Measurements from ENCODE around the gene BCAS3.

Gene BCAS3

DNA sequence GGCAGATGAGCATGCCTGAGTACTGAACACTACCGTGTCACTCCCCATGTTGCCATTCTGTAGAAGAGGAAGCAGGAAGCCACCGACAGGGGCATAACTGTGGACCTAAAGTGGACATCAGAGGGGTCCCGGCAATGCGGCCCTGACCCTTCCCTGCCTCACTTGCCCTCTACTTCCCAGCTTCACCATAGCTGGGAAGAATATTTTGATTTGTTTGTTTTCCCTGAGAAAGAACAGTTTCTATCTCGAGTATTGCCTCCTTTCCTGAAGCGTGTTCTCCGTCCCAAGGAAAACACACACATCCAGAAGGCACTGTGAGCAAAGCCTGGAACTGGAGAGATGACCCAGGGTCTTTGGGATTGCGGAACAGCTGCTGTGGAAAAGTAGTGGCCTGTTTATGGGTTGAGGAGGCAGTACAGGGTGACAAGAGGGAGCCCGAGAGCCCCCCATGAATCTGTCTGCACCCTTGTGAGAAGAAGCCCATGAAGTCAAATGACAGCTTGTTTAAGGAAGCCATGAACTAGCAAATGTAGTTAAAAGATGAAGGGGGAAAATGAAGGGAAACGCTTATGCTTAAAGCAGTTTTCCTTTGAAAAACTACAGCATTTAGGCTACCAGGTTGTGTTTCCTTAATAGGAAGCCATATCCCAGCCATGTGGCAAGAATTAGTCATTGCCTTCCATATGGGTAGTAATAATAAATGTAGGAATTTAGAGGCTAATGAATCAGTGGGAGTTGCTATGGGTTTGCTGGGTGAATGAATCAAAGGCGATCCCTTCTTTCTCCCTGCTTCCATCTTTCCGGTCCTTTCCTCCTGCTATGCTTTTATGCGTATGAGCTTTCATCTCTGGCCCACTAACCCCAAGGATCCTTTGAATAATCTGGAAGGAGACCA, 632.0 kb downstream of the BCAS3 start:
- DNase-seq, result no peak

DNA sequence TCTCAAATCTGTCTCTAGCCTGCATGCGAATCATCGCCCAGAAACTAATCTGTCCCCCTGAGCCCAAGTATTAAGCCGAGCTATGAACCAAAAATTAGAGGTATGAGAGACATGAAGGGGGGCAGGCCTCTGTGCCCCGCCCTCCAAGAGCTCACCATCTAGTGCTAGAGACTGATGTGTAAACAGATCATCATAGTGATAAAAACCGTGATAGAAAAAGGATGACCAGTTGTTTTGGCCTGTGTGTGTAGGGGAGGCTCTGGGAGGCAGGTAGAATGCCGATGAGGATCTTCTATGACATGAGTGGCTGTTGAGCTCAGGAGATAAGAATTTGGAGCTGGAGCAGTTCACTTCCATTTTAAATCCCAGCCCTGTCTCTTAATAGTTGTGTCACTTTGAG, 632.9 kb downstream of the BCAS3 start:
- DNase-seq, result no peak

DNA sequence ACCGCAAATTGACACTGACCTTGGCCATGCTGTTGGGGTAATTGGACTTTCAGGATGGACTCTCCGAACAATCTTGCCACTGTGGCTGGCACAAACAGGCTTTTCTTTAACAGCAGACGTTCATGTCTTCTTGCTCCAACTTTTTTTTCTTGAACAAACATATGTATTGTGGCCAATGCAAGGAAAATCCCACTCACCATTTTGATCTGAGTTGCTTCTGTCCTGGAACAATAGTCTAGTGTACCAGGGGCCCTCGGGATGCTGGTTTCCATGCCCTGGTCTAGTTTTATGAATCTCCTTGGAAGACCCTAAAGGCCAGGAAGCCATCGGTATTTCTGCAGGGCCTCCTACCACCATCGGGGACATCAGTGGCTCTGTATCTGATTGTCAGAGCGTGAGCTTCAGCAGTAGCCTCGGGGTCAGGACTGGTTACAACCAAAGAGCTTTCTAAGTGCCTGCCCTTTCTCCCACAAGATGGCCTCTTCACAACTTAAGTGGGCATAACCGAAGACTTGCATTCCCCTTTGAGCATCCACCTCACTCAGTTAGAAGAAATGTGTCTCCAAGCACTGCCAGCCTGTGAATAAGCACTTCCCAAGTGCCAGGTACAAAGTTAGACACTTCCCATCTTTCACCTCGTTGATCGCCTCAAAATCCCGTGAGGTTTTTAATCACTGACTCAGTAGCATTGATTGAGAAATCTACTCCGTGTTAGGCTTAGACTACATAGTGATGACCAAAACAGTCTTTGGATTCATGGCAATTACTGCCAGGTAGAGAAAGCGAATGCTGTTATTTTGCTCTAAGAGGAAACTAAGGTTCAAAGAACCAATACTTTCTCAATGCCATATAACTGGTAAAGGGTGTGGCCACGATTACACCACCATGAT, 635.0 kb downstream of the BCAS3 start:
- no peak for DNase-seq

DNA sequence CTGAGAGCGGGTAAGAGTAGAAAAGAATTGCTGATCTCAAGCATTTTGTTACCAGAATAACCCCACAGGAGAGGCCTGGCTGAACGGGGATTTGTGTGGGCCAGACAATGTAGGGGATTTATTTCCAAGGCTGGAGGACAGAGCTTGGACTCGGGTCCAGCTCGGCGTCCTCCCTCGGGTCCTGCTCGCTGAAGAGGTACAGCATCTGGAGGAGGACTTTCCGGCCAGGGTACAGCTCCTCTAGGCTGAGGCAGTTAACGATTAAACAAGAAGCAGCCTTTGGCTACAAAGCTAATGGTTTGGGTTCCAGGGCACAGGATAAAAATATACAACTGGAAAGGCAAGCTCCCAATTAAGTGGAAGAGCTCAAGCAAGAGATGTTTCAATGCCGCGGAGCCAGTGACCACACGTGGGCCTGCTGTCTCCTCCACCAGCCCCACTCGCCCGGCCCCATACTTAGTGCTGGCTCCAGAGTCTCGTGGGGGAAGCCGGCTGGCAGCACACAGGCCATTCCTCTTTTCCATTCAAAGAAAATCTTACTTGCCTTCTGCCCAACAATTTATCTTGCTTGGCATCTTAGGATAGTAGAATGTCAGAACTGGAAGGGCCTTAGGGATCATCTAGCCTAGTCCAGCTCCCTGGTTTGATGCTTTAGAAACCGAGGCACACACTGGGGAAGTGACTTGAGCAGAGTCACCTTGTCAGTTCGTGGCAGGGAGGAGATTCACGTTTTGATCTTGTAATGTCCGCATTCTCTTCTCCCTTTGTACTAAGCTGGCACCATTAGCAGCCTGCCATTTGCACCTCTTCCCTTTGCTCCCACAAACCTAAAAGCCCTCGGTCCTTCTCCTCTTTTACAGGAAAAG, 636.0 kb downstream of the BCAS3 start:
- no peak for DNase-seq

DNA sequence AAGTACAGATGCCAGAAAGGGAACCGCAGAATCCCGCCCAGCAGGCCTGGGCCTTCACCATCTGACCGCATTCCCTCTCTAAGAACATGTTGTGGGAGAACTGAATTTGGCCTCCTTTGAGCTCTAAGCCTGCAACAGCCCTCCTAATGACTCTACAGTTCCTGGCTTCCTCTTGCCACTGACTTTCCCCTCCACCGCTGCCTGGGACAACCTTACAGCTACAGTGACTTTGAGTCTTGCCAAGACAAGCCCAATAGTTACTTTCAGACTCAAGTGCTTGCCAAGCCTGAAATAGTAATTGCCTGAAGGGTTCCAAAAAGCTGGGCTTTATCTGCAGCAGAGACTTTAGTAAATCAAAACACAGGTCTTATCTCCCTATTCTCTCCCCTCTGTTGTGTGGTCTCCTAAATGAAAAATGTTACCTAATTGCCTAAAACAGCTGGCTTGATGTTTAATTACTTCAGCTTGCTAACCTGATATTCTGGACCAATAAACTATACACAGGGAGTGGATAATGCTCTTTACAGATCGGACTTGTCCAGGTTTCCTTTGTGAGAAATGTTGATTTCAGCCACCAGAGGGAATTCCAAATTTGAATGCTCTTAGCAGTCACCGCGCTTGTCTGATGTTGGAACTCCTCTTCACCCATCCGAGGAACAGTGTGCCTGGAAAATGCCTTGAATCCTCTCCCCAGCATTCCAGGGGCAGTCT, 636.9 kb downstream of the BCAS3 start:
- DNase-seq, result no peak

DNA sequence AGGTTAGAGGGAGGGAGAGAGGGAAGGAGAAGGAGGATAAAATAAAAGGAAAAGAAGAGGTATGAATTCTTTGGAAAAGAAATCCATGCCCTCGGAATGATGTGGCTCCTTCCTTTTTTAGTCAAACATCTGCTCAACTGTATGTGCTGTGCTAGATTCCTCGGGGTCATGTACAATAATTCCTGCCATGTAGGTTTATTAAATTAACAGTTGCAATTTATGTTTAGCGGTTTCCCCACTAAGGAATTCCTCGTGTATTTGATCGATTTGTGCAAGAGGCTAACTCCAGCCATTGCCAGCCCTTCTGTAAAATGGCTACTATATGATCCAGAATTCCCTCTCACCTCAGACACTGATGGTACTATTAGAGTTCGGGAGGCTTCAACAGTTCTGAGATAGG, 639.0 kb downstream of the BCAS3 start:
- DNase-seq, result no peak

DNA sequence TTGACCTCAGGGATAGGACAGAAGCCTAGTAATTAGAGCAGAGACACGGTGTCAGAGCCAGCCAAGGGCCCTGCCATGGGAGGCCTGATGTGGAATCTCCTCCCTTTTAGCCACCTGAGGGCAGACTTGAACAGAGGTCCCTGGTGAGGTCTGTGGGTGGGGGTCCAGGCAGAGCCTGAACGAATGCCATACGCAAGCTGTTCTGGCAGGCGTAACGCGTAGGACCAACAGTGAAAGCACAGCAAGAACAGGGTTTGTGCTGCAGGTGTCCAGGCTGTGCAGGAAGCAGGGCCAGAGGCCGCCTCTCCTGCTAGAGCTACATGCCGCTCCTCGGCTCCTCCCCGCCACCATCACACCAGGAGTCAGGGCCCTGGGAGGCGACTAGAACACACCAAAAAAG, 640.1 kb downstream of the BCAS3 start:
- DNase-seq, result no peak

DNA sequence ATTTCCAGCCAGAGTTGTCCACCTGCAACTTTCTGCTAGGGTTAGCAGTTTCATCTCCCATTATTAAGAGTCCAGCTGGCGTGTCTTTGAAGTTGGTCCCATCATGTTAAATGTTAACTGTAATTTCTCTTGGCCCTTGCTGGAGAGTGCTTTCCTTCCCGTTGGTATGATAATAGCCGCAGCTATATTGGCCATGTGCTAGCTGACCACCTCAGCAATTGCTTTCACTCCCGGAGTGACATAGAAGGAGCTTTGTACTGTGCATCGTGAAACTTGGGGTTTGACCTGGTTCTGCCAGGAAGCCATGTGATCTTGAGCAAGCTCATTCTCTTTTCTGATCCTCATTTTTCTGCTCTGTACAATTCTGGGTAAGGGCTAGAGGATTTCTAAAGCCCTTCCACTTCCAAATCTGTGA, 641.0 kb downstream of the BCAS3 start:
- no peak for DNase-seq

DNA sequence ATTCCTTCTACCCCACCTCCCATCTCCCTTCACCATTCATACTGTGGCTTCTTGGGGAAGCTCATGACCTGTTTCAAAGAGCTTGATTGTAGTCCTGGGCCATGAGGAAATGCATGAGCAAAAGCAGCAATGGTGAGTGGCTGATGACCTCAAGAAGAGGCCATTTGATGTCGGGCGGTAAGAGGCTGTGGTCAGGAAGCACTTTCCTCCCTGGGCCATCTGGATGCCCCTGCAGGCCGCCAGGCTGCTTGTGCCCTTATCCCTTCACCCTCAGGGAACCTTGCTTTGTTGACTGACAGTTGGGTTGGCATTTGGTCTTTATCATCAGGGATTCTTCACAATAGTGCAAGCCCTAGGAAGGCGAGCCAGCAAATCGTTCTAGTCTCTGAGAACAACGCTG, 643.7 kb downstream of the BCAS3 start:
- DNase-seq, result no peak

DNA sequence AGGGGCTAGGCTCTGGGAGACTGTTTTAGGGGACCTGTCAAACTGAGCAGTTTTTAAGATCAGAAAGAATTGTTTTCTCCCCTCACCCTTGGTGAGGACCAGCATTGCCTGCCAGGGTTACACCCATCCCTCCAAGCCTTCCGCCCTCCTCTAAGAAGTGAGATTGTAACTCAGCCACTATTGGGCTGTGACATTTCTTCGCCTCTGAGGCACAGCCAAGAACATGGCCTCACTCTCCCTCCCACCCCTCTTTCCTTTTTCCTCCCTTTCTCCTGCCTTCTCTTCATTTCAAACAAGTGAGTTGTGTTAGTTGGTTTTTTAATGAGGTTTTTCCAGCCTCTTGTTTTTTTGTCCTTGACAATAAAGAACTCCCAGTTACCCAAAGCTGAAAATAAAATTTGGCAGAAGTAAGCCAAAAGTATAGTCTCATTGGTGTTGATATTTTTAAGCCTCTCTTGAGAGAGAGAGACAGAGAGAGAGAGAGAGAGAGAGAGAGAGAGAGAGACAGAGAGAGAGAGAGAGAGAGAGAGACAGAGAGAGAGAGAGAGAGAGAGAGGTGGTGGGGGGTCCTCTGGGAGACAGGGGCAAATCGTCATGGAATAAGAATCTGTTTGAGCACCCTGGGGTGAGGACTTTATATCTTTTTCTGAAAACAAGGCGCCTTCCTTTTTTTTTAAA, 644.8 kb downstream of the BCAS3 start:
- no peak for DNase-seq

DNA sequence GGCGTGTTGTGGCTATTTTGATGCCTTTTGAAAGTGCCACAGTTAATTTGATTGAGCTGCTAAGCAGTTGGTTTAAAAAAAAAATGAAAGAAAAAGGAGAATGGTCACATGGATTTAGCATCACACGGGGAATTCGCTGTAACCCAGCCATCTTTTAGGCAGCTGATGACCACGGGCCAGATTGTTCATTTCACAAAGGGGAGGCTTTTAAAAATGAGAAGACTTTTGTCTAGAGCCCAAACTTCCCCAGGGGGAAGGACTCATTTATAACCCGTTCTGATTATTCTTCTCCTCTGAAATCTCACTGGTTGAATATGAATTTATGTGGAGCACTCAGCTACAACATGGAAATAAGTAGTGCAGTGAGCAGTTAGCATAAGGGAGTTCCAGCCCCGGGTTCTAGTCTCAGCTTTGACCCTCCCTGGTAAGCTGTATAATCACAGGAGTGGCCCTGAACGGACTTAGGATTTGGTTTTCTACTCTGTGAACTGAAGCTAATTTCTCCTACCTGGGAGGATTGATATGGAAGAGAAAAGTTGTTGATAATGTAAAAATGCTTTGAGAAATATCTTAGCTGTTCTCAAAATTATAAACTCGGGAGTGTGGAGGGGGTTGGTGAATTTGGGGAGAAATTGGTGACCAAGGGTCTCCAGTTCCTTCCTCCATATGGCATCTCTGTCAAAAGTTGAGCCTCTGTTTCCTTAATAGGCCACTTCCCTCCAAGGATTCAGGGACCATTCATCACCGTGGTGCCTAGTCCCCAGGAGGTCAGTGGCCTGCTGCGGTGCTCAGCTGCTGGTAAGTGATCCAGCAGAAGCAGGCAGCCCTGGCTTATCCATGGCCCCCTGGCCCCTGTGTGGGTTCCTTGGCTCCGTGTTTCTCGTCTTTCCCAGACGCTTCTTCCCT, 645.6 kb downstream of the BCAS3 start:
- DNase-seq, result peak; percentile 33

DNA sequence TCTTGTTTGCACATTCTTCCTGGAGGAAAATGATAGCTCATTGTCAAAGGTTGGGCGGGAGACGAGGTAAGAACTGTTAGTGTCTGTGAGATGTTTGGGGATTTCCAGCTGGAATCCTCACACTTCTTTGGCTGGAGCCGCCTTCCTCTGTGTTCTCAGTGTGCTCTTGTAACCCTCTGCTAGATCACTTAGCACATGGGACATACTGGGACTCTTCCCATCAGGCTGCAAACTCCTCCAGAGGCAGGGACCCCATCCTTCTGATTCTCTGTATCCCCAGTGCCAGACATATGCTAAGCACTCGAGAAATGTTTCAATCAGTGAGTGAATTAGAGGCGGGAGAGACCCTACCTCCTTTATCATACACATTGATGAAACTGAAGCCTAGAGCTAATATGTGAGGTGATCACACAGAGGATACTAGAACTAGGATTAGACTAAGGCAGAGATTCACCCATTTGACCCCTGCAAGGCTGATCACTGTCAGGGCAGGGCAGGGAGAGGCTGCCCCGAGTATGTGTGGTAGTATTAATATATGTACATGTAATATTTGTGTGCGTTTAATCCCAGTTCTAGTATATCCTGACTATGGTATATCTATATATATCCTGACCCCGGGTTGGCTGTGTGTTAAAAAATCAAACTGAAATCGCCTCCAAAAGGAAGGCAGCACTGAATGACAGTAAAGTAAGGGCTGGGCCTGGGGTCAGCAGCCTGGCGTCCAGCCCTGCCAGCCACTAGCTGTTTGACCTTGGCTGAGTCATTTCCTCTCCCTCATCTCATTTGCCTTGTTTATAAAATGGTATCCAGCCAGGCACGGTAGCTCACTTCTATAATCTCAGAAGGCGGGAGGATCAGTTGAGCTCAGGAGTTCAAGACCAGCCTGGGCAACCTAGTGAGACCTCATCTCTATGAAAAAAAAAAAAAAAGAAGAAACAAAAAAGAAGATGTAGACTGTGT, 646.5 kb downstream of the BCAS3 start:
- no peak for DNase-seq

DNA sequence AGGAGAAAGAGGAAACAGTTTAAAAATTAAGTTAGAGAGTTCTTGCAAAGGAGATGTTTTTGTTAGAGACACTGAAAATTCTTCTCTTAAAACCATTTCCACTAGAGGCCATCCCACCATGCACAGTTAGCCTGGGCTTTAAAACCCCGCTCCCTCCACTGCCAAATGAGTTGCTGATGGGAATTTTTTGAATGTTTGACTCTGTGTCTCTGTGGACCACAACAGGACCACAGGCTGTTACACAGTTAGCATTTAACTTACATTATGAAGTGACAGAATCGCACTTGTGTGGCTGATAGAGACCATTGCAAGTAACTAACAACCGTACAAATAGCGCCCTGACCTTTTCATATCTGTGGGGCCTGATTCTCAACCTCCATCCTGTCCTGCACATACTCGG, 647.3 kb downstream of the BCAS3 start:
- no peak for DNase-seq

DNA sequence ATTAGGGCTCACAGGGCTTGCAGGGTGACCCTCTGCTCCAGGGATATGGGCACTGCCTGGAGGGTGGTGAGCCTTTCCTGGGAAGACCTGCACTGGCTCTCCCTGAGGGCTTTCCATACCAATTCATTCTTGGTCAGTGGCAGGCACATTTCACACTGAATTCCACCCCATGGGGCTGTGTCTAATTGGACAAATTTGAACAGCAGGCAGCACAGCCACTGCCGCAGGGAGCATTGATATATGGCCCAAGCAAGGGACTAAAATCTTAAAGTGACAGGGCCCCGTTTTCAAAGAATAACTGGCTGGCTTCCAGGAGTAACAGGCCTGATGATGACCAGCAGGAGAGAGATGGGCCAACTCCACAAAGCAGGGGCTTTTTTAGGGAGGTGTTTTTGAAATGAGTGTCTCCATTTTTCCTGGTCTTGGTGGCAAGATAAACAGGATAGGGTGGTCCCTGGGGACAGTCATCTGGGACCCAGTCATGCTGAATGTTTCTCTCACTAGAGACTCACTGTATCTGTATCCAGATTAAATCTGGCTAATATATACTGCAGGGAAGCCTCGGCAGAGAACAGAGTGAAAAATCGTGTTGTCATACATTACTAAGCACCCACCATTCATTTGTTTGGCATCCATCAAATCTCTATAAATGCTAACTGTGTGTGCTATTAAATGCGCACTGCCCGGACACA, 647.9 kb downstream of the BCAS3 start:
- peak; percentile 66 for DNase-seq

DNA sequence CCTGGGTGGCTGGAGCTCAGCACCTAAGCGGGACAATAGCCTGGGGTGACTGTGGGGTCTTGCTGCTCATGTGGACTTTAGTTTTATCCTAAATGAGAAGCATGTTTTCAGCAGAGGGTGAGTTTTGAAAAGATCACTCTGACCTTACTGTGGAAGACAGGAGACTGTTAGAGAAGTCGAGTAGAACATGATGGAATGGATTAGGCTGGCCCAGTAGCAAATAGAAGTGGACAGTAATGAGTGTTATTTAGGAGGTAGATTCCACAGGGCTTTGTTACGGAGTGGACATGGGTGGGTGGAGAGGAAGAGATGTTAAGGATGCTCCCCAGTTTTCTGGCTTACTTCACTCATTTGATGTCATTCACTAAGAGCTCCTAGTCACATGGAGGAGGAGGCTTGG, 648.7 kb downstream of the BCAS3 start:
- DNase-seq, result no peak

DNA sequence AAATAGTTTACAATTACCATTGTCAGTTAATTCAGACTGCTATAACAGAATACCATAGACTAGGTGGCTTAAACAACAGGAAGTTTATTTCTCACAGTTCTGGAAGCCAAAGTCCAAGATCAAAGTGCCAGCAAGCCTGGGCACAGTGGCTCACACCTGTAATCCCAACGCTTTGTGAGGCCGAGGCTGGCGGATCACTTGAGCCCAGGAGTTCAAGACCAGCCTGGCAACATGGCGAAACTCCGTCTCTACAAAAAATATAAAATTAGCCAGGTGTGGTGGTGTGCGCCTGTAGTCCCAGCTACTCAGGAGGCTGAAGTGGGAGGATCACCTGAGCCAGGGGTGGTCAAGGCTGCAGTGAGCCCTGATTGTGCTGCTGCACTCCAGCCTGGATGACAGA, 650.7 kb downstream of the BCAS3 start:
- no peak for DNase-seq

DNA sequence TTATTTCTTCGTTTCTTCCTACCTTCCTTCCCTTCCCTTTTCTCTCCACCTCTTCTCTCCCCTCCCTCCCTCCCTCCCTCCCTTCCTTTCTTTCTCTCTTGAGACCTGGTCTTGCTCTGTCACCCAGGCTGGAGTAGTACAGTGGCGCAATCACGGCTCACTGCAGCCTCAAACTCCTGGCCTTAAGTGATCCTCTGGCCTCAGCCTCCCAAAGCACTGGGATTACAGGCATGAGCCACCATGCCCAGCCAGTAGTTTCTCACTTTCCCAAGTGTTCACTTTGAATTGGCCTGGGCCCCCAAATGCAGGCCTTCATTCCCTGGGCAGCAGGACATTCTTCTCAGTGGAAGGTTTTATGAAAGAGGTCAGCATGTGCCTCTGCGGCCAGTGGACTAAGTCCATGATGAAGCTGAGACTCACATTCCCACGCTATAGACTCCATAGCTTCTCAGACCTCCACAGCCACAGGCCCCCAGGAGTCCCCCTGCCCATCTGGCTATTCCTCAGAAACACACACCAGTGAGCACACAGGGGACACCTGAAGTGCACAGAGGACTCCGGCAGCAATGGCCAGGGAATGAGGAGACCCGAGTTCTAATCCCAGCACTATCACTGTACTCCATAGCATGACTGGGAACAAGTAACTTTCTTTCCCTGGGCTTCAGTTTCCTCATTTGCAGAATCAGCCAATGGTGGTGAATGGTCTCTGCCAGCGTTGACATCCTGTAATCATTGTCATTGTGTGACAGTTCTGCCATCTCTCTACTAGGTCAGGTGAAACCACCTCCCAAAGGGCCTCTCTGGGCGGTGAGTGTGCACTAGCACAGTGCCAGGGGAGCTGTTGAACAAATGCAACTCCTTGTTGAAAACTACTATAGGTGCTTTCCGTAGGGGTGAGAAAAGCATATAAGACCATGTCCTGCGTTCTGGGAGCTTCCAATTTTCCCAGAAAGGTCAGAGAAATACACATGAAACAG, 652.8 kb downstream of the BCAS3 start:
- DNase-seq, result no peak

DNA sequence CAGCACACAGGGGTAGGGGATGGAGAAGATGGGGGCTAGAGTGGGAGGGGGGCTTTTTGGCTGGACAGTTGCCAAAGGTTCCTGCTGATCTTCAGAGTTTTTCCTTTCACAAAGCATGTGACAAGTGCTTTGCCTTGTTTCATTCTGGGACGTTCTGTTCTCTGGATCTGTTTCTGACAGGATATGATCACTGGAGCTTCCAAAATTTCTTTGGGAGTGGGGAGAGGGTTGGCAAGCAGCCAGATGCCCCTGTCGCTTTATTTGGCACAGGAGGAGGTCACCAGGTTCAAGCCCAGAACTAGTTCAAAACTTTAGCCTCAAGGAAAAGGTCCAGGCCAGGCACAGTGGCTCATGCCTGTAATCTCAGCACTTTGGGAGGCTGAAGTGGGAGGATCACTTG, 653.5 kb downstream of the BCAS3 start:
- DNase-seq, result no peak
